Type B pancreatic cell (in vitro differentiated cells): ENCODE measurements around the gene PLD1. TPM values are rescaled to one million over a fixed set of nuclear protein-coding genes. Genes with fewer than 3 reads are reported as not detected.

ENCODE experiments used
- DNase-seq: peaks from one replicate; pipeline ENCODE4 v3.0.0; 2021; ENCODE audit warnings: mixed read lengths; ENCODE audit not compliant: unreplicated experiment; ENCODE audit errors: extremely low spot score
- H3K27ac Mint-ChIP-seq: 2 replicates; pipeline ENCODE4 v1.8.0; 2021; ENCODE audit warnings: mild to moderate bottlenecking, mixed read lengths
- H3K27me3 Mint-ChIP-seq: 2 replicates; pipeline ENCODE4 v1.8.0; 2021; ENCODE audit warnings: mixed read lengths
- H3K36me3 Mint-ChIP-seq: 2 replicates; pipeline ENCODE4 v1.8.0; 2021; ENCODE audit warnings: mixed read lengths
- H3K4me1 Mint-ChIP-seq: one replicate; pipeline ENCODE4 v1.8.0; 2021; ENCODE audit warnings: mixed read lengths; ENCODE audit not compliant: unreplicated experiment
- H3K4me3 Mint-ChIP-seq: 2 replicates; pipeline ENCODE4 v1.8.0; 2021; ENCODE audit warnings: mild to moderate bottlenecking, mixed read lengths
- H3K9me3 Mint-ChIP-seq: 2 replicates; pipeline ENCODE4 v1.8.0; 2021; ENCODE audit warnings: mixed read lengths
- total RNA-seq: library from RNA; stranded (reverse); gene quantifications from 2 replicates; pipeline ENCODE4 v1.2.1, GENCODE V29; 2021; ENCODE audit warnings: low replicate concordance
- TF ChIP-seq, protein P1 (sequence below): fragments of 200-600 bp; sonication (generic); conservative IDR thresholded peaks from 2 replicates; pipeline ENCODE4 v1.5.0; 2021; ENCODE audit warnings: antibody characterized with exemption, mild to moderate bottlenecking

Gene PLD1
- total RNA-seq, 1 donor from 2014 or later, result 33.3 TPM

DNA sequence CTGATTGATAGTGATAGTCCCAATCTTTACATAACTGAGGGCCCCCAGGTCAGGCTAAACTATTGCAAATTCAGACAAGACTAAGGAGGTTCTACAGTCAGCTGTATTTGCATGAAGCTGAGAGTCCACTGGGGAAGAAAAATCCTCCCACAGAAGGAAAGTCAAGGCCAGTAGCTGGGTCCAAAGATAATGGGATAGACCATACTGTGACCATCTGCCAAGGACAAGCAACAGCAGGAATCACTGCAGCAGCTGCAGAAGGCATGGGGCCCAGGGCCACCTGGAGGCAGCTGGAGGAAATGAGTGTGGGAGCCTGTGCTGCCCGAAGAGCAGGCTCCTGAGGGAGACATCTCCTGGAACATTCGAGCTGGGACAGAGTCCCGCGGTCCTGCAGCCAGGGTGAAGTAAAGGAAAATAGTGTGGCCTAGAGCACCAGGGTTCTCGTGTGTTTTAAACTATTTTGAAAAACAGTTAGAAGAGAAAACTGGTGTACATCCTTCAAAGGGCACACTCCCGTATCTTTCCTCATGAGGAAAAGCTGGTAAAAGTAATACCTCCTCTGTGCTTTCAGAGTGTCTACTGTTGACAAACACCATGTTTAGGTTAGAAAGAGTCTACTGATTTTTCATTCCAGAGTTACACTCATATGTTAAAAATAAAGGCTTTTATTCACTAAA lies 19.7 kb upstream of the PLD1 start:
- Mint-ChIP-seq H3K4me1 (peaks cover 40% of the 10 kb centered on the region), H3K4me3 (no peak overlapping the region), H3K27me3 (peaks cover 3% of the 10 kb centered on the region), H3K9me3 (no peaks in the 10 kb centered on the region), H3K27ac (no peak overlapping the region), H3K36me3 (no peaks in the 10 kb centered on the region)
- no peak for DNase-seq
- TF ChIP-seq, protein P1, sequence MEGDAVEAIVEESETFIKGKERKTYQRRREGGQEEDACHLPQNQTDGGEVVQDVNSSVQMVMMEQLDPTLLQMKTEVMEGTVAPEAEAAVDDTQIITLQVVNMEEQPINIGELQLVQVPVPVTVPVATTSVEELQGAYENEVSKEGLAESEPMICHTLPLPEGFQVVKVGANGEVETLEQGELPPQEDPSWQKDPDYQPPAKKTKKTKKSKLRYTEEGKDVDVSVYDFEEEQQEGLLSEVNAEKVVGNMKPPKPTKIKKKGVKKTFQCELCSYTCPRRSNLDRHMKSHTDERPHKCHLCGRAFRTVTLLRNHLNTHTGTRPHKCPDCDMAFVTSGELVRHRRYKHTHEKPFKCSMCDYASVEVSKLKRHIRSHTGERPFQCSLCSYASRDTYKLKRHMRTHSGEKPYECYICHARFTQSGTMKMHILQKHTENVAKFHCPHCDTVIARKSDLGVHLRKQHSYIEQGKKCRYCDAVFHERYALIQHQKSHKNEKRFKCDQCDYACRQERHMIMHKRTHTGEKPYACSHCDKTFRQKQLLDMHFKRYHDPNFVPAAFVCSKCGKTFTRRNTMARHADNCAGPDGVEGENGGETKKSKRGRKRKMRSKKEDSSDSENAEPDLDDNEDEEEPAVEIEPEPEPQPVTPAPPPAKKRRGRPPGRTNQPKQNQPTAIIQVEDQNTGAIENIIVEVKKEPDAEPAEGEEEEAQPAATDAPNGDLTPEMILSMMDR, result peak; percentile 74

DNA sequence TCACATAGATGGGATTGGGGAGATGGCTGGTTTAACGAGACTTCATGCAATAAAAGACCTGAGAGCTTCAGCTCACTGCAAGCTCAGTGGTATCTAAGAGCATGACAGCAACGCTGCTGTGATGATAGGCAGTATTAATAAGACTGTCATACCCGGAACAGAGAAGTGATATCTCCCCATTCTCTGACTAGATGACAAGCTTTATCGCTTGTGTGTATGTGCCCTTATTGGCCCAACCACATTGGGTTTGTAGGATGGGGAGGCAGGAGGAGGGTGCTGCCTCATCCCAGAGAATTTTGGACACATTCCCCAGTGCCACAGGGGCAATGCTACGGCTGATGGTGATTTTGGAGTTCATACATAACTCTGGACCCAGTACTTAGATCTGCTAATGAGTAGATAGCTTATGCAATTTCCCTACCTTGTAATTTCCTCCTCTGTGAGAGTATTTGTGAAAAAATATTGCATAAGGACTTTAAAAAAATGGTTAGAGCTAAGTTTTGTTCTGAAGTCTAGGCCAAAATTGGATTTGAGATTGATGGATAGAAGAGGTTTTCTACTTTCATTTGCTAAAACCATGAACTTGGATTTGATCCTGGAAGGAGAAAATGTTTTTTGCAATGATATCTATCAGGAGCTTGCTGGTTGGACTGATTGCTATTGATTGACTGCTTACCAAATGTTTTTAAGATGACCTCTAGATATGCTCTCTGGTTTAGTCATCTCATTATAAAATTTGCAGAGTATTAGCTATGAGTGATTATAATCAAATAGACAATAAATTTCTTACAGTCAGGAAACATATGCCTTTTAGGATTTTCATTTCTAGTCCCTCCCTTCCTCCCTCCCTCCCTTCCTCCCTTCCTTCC lies 18.9 kb upstream of the PLD1 start:
- no peak overlapping the region for H3K4me3 Mint-ChIP-seq
- no peaks in the 10 kb centered on the region for H3K36me3 Mint-ChIP-seq
- TF ChIP-seq, protein P1, result no peak
- H3K4me1 Mint-ChIP-seq, result peaks cover 38% of the 10 kb centered on the region
- no peak overlapping the region for H3K27ac Mint-ChIP-seq
- no peak for DNase-seq
- no peaks in the 10 kb centered on the region for H3K9me3 Mint-ChIP-seq
- H3K27me3 Mint-ChIP-seq, result peaks cover 4% of the 10 kb centered on the region

DNA sequence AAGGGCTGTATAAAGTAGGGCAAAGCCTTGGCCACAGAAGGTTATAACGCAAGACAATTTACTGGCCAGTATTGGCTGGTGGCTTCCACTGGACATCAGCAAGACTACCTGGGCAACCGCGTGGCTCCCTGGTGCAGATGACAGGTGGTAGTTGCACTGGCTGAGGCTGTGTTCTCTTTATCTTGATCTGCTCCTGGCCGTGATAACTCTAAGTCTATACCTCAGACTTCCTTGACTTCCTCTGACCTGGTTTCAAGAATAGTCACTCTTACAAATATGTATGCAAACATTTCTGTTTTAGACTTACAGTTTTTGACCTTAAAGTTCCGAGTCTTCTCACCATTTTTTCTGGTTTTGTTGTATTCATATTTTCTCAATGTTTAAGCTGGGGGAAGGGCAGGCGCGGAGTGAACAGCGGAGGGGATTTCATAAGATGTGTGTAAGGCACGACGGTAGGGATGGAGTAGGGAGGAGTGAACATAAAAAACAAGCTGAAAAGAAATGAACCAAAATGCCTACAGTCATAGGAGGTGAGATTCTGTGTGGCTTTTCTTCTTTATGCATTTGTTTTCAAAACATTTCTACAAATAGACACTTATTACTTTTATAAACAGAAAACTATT lies 17.7 kb upstream of the PLD1 start:
- Mint-ChIP-seq H3K27ac (no peak overlapping the region), H3K27me3 (peaks cover 4% of the 10 kb centered on the region), H3K4me1 (peaks cover 35% of the 10 kb centered on the region), H3K36me3 (no peaks in the 10 kb centered on the region), H3K4me3 (no peak overlapping the region), H3K9me3 (no peaks in the 10 kb centered on the region)
- TF ChIP-seq, protein P1, result no peak
- DNase-seq, result no peak

DNA sequence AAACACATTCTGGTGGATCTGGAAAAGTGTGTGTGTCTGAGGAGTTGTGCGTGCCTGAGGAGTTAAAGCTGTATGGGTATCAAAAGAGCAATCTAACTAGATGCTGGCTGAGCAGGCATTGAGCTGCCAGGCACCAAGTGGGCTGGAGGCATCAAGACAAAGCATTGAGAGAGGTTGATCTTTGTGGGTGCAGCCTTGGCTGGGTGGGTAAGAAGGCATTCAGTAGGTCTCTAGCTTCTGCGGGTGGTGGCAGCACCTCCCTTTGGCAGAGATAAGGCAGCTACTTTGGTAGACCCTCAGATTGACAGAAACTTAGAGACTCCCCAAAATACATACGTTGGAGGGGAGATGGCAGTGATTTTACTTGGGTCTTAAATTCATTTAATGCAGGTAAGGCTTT lies 17.1 kb upstream of the PLD1 start:
- Mint-ChIP-seq H3K27ac (no peak overlapping the region), H3K36me3 (no peaks in the 10 kb centered on the region)

DNA sequence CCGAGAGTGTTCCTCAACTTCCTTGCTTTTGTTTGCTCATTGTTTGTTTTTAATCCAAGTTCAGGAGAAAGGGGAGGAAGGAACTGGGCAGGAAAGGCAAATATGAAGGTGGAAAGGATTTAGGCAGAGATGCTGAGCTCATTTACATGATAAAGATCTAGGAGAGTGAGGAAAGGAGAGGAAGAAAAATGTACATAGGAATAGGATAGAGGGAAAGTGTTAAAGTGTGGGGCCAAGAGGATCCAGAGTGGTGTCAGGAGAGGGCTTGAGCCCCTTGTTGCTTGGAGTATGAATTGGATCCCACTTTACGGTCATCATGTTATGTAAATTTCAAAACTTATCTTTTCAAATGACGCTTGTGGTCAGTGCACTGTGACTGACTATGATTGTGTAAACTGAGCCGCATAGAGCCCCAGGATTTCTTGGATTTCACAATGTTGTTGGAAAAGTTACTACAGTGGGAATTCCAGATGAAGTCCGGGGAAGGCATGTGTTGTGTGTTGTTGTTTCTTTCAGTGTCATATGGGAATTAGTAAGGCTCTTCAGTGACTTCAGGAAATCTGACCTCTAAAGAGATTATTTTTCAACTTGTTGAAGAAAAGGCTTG lies 15.0 kb upstream of the PLD1 start:
- H3K9me3 Mint-ChIP-seq, result no peaks in the 10 kb centered on the region
- H3K27ac Mint-ChIP-seq, result no peak overlapping the region
- H3K36me3 Mint-ChIP-seq, result no peaks in the 10 kb centered on the region
- TF ChIP-seq, protein P1, result no peak
- no peak for DNase-seq
- peaks cover 4% of the 10 kb centered on the region for H3K27me3 Mint-ChIP-seq
- peaks cover 43% of the 10 kb centered on the region for H3K4me1 Mint-ChIP-seq
- no peak overlapping the region for H3K4me3 Mint-ChIP-seq

More for the DNA sequence above, 17.1 kb upstream of the PLD1 start:
- Mint-ChIP-seq H3K4me3 (no peak overlapping the region), H3K9me3 (no peaks in the 10 kb centered on the region), H3K4me1 (peaks cover 36% of the 10 kb centered on the region), H3K27me3 (peaks cover 4% of the 10 kb centered on the region)
- no peak for DNase-seq
- TF ChIP-seq, protein P1, result no peak
